Non-pigmented ciliary epithelial cell (primary cell): ENCODE data around the gene AP2M1.
A peak's percentile ranks its signal among the peaks of the same experiment; 100 is the strongest.

Experiments used
- DNase-seq: peaks from one replicate; pipeline ENCODE4 v3.0.0-alpha.2; 2010; ENCODE audit warnings: low read depth

The AP2M1 gene

DNA sequence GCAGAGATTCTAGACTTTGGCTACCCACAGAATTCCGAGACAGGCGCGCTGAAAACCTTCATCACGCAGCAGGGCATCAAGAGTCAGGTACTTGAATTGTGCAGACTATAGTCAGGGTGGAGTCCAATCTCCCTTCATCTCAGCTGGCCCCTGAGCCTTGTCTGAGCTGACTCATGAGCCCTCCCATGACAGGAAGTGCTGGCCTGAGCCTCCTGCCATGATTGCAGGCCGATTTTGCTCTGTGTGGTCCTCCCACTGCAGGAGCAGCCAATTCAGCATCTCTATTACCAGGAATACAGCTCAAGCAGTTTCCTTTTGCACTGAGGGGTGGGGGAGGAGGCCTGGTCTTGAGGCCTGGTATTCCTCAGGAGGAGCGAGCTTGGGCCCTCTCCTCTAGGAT lies 5.5 kb downstream of the AP2M1 start:
- DNase-seq = no peak

- no peak for DNase-seq
These were observed 6.9 kb downstream of the AP2M1 start for GRCh38 chr3:184181596-184181995.

- no peak for DNase-seq
These were observed 9.0 kb downstream of the AP2M1 start for GRCh38 chr3:184183679-184184078.

DNA sequence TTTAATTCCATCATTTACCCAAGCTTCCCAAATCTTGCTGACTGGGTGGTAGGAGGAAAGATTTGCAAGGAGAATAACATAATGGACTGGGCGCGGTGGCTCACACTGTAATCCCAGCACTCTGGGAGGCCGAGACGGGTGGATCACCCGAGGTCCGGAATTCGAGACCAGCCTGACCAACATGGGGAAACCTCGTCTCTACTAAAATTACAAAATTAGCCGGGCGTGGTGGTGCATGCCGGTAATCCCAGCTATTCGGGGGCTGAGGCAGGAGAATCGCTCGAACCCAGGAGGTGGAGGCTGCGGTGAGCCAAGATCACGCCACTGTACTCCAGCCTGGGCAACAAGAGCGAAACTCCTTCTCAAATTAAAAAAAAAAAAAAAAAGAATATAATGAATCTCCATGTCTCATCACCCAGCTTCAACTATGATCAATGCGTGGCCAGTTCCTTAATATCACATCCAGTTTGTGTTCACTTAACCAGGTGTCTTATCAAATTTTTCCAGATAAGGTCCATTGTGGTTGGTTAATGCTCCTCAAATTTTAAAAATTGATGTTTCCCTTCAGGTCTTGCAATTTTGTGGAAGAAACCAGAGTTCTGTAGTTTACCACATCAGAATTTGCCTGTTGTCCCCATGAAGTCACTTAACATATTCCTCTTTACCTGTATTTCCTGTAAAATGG lies 10.0 kb downstream of the AP2M1 start:
- no peak for DNase-seq

GRCh38 chr3:184185461-184186183 lies 11.0 kb downstream of the AP2M1 start:
- peak; percentile 90 for DNase-seq

DNA sequence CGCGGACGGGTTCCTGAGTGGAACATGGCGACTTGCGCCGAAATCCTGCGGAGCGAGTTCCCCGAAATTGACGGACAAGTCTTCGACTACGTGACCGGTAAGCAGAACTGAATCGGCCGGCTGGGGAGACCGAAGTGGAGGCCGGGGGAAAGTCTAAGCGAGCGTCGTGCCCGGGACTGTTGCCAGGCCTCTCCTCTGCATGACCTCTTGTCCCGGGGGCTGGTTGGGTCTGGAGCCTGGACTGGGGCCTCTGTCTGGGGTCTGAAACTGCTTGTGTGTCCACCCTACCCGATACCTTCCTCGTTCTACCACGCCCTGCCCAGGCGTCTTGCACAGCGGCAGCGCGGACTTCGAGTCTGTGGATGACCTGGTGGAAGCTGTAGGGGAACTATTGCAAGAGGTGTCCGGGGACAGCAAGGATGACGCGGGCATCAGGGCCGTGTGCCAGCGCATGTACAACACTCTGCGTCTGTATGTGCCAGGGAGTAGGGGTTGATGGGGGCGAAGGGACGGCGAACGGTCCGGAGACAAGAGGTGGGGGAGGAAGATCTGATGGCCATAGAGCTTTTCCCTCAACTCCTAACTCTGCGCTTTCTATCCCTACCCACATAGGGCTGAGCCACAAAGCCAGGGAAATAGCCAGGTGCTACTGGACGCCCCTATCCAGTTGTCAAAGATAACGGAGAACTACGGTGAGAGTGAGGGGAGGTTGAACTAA lies 11.7 kb downstream of the AP2M1 start, which contains the start of gene ABCF3:
Gene ABCF3, plus strand, starts transcription at position 16 of the 718 bp plus-strand sequence. Its CDS starts 9 bp downstream, at position 25.
- no peak for DNase-seq

GRCh38 chr3:184186902-184187207 lies 12.2 kb downstream of the AP2M1 start:
- DNase-seq = no peak

DNA sequence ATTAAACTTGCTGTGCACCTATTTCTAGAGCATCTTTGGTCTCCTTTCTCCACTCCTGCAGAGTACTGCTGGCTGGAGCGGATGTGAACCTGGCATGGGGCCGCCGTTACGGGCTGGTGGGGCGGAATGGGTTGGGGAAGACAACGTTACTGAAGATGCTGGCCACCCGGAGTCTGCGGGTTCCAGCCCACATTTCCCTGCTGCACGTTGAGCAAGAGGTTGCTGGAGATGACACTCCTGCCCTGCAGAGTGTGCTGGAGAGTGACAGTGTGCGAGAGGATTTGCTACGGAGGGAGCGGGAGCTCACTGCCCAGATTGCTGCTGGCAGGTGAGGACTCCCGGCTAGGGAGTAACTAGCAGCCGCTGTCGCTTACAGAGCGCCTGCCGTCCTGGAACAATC lies 13.4 kb downstream of the AP2M1 start:
- no peak for DNase-seq

GRCh38 chr3:184189421-184189820 lies 14.8 kb downstream of the AP2M1 start:
- DNase-seq = no peak

GRCh38 chr3:184192889-184193288 lies 18.2 kb downstream of the AP2M1 start:
- DNase-seq = no peak

DNA sequence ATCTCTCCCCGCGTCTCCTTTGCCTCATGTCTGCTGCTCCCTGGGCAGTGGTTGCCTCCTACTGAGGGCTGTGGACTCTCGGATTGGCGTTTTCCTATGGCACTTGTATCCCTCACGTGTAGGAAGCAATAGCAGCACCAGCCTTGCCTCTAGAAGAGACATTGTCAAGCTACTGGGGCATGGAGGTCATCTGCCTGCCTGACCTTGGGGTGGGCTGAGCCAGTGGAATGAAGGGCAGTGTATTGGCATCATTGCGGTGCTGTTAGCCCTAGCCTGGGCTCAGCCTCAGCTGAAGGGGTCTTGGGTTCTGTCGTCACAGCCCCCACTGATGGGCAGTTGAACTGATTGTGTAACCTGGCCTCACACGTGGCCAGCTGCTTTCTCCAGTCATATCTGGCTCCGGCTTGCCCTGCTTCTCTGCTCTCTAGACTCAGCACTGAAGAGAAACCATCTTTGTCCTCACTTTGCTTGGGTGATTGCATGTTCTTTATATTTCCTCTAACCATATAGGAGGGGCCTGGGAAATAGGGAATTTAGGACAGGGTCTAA lies 19.4 kb downstream of the AP2M1 start:
- DNase-seq = no peak

DNA sequence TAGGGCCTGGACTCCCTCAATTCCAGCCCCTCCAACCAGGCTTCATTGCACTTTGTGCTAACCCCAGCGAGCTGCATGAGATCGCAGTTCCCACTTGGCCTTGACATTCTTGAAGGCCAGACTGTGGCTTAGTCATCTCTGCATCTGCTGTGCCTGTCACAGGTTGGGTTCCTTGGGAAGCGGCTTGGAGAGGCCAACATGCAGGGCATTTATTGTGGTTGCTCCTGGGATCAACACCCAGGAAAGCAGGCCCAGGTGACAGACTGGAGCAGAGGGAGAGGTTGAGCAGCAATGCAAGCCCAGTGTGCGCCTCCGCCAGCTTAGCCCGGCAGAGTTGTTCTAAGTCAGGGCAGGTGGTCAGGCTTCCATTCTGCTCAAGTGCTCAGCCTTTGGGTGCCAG lies 21.9 kb downstream of the AP2M1 start:
- DNase-seq = no peak

DNA sequence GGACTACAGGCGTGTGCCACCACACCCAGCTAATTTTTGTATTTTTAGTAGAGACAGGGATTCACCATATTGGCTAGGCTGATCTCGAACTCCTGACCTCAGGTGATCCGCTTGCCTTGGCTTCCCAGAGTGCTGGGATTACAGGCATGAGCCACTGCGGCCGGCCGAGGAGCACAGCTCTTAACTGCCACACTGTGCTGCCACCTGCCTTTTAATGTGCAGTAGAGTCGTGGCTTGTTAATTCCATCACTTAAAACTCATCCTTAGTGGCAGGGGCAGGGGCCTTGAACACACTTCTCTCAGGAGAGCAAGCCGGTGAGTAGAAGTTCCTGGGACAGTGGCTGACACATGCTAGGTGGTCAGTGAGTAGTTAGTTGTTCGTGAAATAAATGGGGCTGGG lies 23.9 kb downstream of the AP2M1 start:
- no peak for DNase-seq

DNA sequence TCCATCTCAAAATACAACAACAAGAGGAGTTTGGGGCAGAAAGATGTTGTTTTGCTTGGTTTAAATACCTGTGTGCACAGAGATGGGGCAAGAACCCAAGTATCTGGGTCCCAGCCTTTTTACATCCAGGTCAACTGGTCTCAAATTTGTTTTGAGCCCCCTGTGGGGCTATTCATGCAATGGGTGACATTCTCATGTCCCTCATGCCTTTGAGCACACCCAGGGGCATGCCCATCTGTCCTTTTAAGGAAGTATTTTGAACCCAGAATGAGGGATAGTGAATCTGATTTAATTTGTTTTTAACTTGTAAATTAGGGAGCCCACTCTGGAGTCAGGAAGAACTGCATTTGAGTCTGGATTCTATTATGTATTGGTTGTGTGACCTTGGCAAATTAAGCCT lies 26.2 kb downstream of the AP2M1 start:
- DNase-seq = no peak

DNA sequence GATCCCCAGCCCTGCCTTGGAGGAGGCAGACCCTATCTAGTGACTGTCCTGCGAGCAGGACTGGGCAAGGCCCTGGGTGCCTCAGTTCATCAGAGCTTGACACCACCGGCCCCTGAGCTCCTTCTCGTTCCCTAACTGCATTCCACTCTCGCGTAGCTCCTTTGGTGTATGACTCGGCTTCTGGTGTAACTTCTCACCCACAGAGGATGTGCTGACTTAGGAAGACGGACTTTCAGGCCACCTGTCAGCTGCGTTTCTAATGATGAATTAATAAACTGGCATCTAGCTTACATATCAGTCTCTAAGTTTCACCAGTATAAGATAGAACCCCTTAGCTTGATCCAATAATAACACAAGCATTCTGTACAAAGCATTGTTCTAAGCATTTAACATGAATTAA lies 28.9 kb downstream of the AP2M1 start:
- DNase-seq = no peak

DNA sequence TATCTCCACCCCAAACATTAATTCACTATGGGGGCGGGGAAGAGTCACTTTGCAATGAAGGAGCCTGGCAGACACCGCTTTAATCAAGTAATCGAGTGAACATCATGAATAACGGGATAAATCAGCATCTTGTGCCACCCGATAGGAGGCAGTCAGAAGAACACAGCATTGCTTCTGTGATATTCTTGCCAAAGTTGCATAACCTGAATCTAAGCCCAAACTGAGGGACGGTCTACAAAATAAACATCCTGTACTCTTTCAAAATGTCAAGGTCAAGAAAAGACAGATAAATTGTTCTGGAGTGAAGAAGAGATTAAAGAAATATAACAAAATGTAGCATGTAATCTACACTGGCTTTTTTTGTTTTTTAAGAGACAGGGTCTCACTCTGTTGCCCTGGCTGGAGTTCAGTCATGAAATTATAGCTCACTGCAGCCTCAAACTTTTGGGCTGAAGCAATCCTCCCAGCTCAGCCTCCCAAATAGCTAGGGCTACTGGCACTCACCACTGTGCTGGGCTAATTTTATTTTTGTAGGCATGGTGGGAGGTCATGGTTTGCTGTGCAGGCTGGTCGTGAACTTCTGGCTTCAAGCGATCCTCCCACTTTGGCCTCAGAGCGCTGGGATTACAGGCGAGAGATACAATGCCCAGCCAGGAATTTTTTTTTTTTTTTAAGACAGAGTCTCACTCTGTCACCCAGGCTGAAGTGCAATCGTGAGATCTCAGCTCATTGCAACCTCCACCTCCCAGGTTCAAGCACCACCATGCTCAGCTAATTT lies 34.7 kb downstream of the AP2M1 start:
- DNase-seq = no peak

DNA sequence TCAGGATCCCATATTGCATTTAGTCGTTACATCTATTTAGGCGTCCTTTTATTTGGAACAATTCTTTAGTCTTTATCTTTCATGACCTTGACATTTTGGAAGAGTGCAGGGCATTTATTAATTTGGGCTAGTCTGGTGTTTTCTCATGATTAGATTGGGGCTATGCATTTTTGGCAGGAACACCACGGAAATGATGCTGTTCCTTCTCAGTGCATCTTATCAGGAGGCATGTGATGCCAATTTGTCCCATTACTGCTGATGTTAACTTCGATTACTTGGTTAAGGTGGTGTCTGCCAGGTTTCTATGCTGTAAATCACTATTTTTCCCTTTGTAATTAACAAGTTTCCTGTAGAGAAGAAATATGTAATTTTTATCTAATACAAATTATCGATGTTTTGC lies 36.6 kb downstream of the AP2M1 start:
- no peak for DNase-seq

GRCh38 chr3:184211718-184212117 lies 37.1 kb downstream of the AP2M1 start:
- DNase-seq = no peak

GRCh38 chr3:184218814-184219213 lies 44.2 kb downstream of the AP2M1 start:
- DNase-seq = no peak

GRCh38 chr3:184222521-184222920 lies 47.9 kb downstream of the AP2M1 start:
- no peak for DNase-seq

DNA sequence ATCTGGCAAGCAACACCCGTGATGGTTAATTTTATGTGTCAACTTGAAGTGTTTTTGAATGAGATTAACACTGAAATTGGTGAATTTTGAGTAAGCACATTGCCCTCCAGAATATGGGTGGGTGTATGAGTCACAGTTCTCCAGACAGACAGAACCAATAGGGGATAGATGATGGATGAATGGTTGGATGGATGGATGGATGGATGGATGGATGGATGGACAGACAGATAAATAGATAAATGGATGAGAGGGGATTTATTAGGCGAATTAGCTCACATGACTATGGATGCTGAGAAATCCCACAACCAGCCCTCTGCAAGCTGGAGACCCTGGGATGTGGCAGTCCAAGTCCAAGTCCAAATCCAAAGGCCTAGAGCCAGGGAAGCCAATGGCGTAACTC lies 49.3 kb downstream of the AP2M1 start:
- DNase-seq = no peak

DNA sequence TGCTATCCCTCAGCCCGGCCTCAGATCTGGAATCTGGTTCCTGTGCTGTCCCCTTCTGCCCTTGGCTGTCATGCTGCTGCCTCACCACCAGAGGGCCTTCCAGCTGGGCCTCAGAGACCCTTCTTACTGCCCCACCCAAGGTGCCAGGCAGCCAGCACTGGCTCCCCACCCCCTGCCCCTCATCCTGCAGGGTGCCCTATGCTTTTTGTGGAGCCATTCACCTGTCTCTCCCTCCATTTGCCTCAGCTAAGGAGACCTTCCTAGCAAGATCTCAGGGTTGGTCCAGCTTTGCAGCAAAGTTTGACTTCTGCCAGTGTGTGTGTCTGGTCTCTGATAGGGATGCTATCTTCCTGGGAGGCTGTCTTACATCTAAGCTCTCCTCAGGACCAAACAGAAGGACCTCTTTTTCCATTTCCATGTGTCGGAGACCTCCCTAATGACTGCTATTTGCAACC lies 52.9 kb downstream of the AP2M1 start:
- no peak for DNase-seq
